GM10847 (cell line): ENCODE data around the gene OR1N1.

Experiments used
- POLR2A ChIP-seq: IDR thresholded peaks from 2 replicates; pipeline ENCODE4 v1.6.1; 2011; ENCODE audit not compliant: insufficient read length; ENCODE audit errors: extremely low read depth

Gene OR1N1, protein sequence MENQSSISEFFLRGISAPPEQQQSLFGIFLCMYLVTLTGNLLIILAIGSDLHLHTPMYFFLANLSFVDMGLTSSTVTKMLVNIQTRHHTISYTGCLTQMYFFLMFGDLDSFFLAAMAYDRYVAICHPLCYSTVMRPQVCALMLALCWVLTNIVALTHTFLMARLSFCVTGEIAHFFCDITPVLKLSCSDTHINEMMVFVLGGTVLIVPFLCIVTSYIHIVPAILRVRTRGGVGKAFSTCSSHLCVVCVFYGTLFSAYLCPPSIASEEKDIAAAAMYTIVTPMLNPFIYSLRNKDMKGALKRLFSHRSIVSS

DNA sequence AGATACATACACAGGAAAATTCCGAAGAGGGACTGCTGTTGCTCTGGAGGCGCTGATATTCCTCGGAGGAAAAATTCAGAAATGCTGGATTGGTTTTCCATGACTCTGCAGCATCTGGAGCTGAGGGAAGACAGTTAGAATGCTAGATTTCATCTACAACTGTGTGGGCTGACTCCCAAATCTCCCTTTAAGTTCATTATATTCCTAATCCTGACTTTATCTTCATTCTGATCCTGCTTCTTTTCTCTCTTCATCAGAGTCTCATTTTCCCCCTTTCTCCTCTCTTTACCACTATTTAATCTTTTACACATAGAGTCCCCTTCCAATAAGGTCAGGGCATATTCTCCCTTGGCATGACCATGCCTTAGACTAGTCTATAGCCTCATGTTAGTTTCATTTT, at the start of gene OR1N1:
Gene OR1N1 (minus strand): TSS at position 101 of the 400 bp plus-strand sequence. CDS start 0 bp downstream, at position 101.
- TF ChIP-seq POLR2A = no peak

DNA sequence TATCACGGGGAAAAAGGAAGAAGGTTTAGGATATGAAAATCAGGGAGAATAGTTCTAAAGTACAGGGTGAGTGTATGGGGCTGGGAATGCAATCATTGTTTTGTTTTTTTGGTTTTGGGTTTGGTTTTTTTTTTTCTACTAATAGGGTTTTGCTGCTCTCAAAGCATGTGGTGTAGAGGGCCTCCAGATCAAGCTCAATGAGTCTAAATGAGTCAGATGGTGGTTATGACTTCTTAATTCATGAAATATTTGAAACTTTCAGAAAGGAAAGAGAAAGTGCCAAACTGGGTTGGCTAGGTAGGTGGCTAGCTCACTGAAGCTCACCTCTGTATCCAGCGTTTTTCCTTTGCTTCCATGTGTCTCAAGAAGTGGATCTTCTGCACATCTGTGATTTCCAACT, 45.4 kb upstream of the OR1N1 start:
- TF ChIP-seq POLR2A = no peak

DNA sequence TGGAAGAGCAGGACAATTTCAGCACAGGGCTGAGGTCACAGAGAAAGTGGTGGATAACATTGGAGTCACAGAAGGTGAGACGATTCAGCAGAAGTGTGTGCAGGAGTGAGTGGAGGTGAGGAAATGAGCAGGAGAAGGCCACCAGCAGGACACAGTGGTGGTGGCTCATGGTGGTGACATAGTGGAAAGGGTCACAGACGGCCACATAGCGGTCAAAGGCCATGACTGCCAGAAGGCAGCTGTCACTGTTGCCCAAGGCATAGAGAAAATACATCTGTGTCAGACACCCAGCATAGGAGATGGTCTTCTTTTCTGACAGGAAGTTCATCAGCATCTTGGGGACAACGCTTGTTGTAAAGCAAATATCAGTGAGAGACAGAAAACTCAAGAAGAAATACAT, 40.8 kb upstream of the OR1N1 start:
- TF ChIP-seq POLR2A = no peak

DNA sequence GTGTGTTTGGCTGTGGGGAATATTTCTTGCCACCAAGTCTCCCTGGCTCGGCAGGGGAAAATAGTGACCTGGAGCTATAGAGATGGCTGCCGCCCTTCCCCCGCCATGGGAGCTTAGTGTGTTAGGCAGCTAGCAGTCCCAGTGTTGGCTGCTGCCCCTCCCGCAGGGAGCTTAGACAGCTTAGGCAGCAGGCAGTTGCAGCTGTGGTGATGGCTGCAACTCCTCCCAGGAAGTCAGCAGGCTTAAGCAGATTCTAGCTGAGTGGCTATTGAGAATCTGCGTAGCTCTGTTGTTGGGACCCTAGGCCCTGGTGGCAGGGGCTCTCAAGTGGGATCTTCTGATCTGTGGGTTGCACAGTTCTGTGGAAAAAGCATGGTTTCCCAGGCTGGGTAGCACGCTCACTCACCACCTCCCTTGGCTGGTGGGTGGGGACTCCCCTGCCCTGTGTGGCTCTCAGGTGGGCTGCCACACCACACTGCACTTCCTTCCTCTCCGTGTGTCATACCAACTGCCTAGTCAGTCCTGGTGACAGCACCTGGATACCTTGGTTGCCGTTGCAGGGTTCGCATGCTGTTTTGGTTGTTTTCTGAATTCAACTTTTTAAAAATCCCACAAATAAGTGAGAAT, 35.2 kb upstream of the OR1N1 start:
- no peak for TF ChIP-seq POLR2A

DNA sequence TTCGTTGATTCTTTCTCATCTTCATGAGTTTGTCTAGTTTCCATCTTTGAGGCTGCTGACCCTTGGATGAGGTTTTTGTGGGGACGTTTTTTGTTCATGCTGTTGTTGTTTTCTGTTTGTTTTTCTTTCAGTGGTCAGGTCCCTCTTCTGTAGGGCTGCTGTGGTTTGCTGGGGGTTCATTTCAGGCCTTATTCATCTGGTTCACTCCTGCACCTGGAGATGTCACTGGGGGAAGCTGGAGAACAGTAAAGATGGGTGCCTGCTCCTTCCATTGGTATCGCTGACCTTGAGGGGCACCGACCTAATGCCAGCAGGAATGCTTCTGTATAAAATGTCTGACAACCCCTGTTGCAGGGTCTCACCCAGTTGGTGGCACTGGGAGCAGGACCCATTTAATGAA, 34.4 kb upstream of the OR1N1 start:
- TF ChIP-seq POLR2A = no peak

DNA sequence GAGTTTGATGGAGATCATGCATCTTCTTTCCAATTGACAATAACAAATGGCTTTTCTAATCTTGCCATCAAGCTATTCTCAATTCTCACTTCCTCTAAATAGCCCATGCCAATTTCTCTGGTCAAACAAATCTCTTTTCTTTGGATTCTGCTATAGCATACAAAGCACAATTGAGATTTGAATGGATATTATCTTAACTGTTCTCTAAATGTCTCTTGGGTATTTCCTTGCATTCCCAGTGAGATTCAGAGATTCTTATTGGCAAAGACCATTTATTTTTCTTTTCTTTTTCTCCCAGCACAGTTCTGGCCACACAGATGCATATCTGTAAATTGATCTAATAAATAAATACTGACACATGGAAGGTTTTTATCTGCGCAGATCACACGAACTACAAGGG, 25.7 kb upstream of the OR1N1 start, which contains the start of gene OR1N2:
Gene OR1N2 (plus strand): TSS at position 301 of the 400 bp plus-strand sequence. CDS start 100 bp downstream, outside the sequence.
- TF ChIP-seq POLR2A = no peak

DNA sequence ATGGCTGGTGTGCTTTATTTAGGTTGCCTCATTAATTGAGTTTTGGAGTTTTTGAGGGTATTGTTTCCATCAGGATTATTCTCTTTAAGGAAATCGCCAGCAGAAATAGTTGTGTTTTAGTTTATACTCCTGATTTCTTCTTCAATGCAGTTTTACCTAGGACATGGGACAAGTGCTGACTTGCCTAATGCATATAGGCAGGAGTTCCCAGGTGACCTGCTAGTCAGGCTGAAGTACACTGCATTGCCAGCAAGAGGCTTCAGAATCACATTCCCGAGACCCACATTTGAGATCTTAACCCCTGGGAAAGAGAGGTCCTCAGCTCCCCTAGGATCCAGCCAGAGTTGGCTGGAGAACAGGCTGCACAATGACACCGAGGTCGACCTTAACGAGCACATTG, 24.3 kb upstream of the OR1N1 start:
- TF ChIP-seq POLR2A = no peak

DNA sequence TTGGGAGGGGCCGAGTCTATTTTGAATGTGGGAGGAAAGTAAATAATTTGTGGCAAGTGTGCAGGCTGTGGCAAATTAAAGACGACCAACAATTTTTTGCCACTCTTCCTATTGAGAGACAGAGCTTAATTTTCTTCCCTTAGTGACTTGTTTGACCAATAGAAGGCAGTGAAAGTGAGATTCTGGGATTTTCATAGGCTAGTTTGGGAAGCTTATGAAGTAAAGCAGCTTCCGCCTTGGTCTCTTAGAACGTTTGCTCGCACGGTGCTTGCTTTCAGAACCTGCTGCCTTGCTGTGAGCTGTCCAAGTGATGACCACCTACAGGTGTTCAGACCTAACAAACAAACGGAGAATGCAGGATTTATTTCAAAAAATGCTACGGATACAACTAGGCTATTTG, 19.1 kb upstream of the OR1N1 start:
- TF ChIP-seq POLR2A = no peak

DNA sequence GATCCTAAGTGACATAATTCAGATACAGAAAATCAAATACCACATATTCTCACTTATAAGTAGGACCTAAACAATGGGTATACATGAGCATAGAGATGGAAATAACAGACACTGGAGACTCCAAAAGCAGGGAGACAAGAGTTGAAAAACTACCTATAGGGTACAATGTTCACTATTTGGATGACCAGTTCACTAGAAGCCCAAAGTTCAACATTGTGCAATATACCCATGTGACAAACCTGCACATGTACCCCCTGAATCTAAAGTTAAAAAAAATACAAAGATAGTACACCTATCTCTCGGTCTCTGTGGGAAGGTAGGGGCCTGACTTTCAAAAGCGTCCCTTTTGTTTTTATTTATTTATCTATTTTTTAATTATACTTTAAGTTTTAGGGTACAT, 11.7 kb upstream of the OR1N1 start:
- no peak for TF ChIP-seq POLR2A

DNA sequence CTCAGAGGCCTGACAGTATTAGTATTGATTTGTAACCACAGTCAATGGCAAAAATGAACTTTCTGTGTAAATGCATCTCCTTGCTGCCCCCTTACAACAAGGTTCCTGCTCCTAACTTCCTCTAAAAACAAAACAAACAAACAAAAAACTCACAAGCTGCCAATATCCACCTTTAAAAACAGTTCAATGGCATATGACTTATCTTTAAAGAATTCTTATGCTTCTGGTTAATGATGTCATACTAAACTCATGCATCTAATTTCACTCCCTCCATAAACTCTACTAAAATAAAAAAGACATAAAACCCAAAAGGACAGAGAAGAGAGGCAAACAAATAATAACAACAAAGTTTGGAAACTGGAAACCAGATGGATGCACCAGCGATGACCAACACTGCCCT, 9.0 kb upstream of the OR1N1 start:
- no peak for TF ChIP-seq POLR2A

DNA sequence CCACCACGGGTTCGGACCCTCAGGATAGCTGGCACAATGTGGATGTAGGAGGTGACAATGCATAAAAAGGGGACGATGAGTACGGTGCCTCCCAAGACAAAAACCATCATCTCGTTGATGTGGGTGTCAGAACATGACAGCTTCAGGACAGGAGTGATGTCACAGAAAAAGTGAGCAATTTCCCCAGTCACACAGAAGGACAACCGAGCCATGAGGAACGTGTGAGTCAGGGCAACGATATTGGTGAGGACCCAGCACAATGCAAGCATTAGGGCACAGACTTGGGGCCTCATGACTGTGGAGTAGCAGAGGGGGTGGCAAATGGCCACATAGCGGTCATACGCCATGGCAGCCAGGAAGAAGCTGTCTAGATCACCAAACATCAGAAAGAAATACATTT, 491 bp downstream of the OR1N1 start:
- no peak for TF ChIP-seq POLR2A

DNA sequence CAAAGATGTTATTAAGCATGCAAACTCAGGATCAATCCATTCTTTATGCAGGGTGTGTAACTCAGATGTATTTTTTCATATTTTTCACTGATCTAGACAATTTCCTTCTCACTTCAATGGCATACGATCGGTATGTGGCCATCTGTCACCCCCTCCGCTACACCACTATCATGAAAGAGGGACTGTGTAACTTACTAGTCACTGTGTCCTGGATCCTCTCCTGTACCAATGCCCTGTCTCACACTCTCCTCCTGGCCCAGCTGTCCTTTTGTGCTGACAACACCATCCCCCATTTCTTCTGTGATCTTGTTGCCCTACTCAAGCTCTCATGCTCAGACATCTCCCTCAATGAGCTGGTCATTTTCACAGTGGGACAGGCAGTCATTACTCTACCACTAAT, 7.7 kb downstream of the OR1N1 start:
- no peak for TF ChIP-seq POLR2A

DNA sequence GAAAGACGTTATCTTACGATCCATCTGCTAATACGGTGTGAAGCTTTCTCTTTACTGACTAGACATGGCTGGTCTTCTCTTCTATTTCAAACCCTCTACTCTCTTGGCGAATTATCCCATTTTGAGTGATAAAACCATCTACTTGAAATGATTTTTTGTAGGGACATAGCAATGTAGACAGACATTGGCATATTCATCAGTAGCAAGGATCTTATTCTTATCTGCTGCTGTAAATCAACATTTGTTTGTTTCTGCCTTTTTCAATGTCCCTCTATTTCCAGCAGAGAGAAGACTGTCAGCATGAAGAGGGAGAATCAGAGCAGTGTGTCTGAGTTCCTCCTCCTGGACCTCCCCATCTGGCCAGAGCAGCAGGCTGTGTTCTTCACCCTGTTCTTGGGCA, 8.3 kb downstream of the OR1N1 start, which contains the start of gene OR1J4:
Gene OR1J4 (plus strand): TSS at position 301 of the 400 bp plus-strand sequence. CDS start 0 bp downstream, at position 301.
- no peak for TF ChIP-seq POLR2A

DNA sequence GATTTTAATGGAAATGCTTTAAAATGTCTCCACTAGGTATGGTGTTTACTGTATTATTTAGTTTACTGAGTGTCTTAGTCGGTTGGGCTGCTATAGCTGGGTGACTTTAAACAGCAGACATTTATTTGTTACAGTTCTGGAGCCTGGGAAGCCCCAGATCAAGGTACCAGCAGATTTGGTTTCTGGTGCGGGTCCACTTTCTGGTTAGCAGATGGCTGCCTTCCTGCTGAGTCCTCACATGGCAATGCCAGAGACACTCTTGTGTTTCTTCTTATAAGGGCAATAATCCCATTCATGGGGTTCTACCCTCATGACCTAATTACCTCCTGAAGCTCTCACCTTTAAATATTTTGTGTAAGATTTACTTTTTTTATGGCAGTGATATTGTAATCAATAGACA, 8.9 kb downstream of the OR1N1 start:
- TF ChIP-seq POLR2A = no peak

DNA sequence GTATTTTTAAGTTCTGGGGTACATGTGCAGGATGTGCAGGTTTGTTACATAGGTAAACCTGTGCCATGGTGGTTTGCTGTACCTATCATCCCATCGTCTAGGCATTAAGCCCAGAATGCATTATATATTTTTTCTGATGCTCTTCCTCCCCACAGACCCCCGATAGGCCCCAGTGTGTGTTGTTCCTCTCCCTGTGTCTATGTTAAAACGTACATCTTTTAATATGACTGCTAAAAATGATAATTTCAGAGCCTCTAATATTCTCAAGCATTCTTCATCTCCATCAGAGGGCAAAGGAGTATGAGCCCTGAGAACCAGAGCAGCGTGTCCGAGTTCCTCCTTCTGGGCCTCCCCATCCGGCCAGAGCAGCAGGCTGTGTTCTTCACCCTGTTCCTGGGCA, 16.6 kb downstream of the OR1N1 start, which contains the start of gene OR1J2:
Gene OR1J2 (plus strand): TSS at position 301 of the 400 bp plus-strand sequence. CDS start 0 bp downstream, at position 301.
- TF ChIP-seq POLR2A = no peak

DNA sequence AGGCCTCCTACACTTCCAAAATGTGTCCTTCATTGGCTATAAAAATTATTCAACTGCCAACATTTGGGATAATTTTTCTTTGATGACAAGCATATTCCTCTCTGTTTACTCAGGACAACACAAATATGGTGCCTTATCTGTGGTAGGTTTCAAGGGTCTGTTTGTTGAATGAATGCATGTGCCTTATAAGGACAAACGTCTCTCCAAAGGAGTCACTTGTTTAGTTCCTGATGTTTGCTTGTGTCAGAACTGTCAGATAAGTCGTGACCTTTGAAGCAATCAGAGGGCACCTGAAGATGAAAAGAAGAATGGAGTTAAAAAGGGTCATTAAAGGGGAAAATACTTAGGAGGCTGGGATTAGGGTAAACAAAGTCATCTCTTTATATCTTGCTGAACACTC, 20.1 kb downstream of the OR1N1 start:
- TF ChIP-seq POLR2A = no peak
